HCT116 (cell line): ENCODE data around the gene CSNK2B. TPM values are rescaled to one million over a fixed set of nuclear protein-coding genes. Genes with fewer than 3 reads are reported as not detected.

Experiments used
- ATAC-seq: fragments of 200-7000 bp; cut with Tn5 transposase; 2 replicates; pipeline ENCODE4 v1.9.1; 2020; ENCODE audit warnings: mild to moderate bottlenecking, moderate library complexity
- BruUV-seq: library from RNA; stranded (reverse); fragments of 400-500 nt; replicated peaks from 2 replicates; lab custom pipeline; 2021; lab: Mats Ljungman, UMichigan
- CTCF ChIA-PET: fragments of 300-600 bp; sonication (Branson Sonifier 250); formaldehyde crosslinking; loops from one replicate; lab custom pipeline; 2021; ENCODE audit warnings: antibody characterized with exemption; lab: Charles Lee
- POLR2A ChIA-PET: fragments of 300-600, 350-600 bp; sonication (Branson Sonifier 250); formaldehyde crosslinking; loops from one replicate; lab custom pipeline; 2021; ENCODE audit warnings: antibody characterized with exemption; lab: Charles Lee
- RAD21 ChIA-PET, 2 experiments: fragments of 300-600 bp; sonication (Branson Sonifier 250); formaldehyde crosslinking; loops; one replicate each; lab custom pipeline; 2023; ENCODE audit warnings: low total read pairs in 2 of 2; ENCODE audit not compliant: uncharacterized antibody in 2 of 2, unreplicated experiment in 2 of 2, low non-redundant PET in 1 of 2; lab: Charles Lee
- DNase-seq: peaks from one replicate; pipeline ENCODE4 v3.0.0-alpha.2; 2010; ENCODE audit warnings: low read depth, low spot score
- H2AFZ ChIP-seq: fragments of 200-600 bp; shearing (Covaris generic), sonication (generic); 2 replicates; pipeline ENCODE4 v1.6.1; 2017; ENCODE audit warnings: low read depth, mixed run types, mixed read lengths, antibody characterized with exemption, low read length; ENCODE audit not compliant: poor library complexity, severe bottlenecking
- H3K27ac ChIP-seq: 2 replicates; pipeline ENCODE4 v1.5.1; 2012; ENCODE audit warnings: low read depth, low read length
- H3K27me3 ChIP-seq: fragments of 200-600 bp; sonication (generic); 2 replicates; pipeline ENCODE4 v1.6.1; 2016; ENCODE audit warnings: mixed run types, low read length, mixed read lengths; ENCODE audit not compliant: insufficient read depth
- H3K36me3 ChIP-seq, 2 experiments: fragments of 200-500 bp in 1 of 2; fragments of 200-600 bp in 1 of 2; sonication (Bioruptor generic) in 1 of 2; sonication (generic) in 1 of 2; 2 replicates each; pipeline versions ENCODE4 v1.5.1 to v1.6.1; 2014 to 2016; ENCODE audit warnings: low read length in 2 of 2, inconsistent platforms in 1 of 2, mixed read lengths in 1 of 2, mixed run types in 1 of 2; ENCODE audit not compliant: insufficient read depth in 2 of 2, control insufficient read depth in 1 of 2
- H3K4me1 ChIP-seq, 2 experiments: fragments of 200-600 bp in 1 of 2; sonication (generic) in 1 of 2; 2 replicates each; pipeline versions ENCODE4 v1.5.1 to v1.6.1; 2012 to 2017; ENCODE audit warnings: low read length in 2 of 2, inconsistent platforms in 1 of 2, mild to moderate bottlenecking in 1 of 2, mixed read lengths in 1 of 2, mixed run types in 1 of 2, moderate library complexity in 1 of 2; ENCODE audit not compliant: insufficient read depth in 2 of 2, control insufficient read depth in 1 of 2
- H3K4me2 ChIP-seq: fragments of 200-600 bp; sonication (generic); 2 replicates; pipeline ENCODE4 v1.6.1; 2017; ENCODE audit warnings: mixed run types, low read length, mixed read lengths
- H3K4me3 ChIP-seq, 2 experiments: fragments of 200-600 bp in 1 of 2; sonication (generic) in 1 of 2; replicated peaks in 1 of 2; 2 replicates each; pipeline ENCODE4 v1.5.1; 2011 to 2016; ENCODE audit warnings: low read length in 2 of 2, control low read depth in 1 of 2, low read depth in 1 of 2, mild to moderate bottlenecking in 1 of 2, mixed read lengths in 1 of 2, mixed run types in 1 of 2
- H3K79me2 ChIP-seq: fragments of 200-600 bp; sonication (generic); 2 replicates; pipeline ENCODE4 v1.6.1; 2017; ENCODE audit warnings: mild to moderate bottlenecking, mixed run types, low read length, moderate library complexity, mixed read lengths; ENCODE audit not compliant: insufficient read depth
- H3K9ac ChIP-seq: fragments of 200-600 bp; sonication (generic); 2 replicates; pipeline ENCODE4 v1.6.1; 2016; ENCODE audit warnings: low read length, mixed read lengths
- H3K9me2 ChIP-seq: fragments of 200-600 bp; sonication (generic), shearing (Covaris generic); 2 replicates; pipeline ENCODE4 v1.6.1; 2017; ENCODE audit warnings: mixed run types, mild to moderate bottlenecking, moderate library complexity; ENCODE audit not compliant: insufficient read depth
- H3K9me3 ChIP-seq, 2 experiments: fragments of 200-500 bp in 1 of 2; fragments of 200-600 bp in 1 of 2; sonication (Bioruptor generic) in 1 of 2; sonication (generic) in 1 of 2; 2 replicates each; pipeline ENCODE4 v1.6.1; 2014 to 2017; ENCODE audit warnings: low read length in 2 of 2, mixed read lengths in 2 of 2, inconsistent platforms in 1 of 2, low read depth in 1 of 2, mild to moderate bottlenecking in 1 of 2, mixed run types in 1 of 2, moderate library complexity in 1 of 2; ENCODE audit not compliant: control insufficient read depth in 1 of 2, insufficient read depth in 1 of 2
- H4K20me1 ChIP-seq: fragments of 200-600 bp; sonication (generic), shearing (Covaris generic); 2 replicates; pipeline ENCODE4 v1.6.1; 2017; ENCODE audit warnings: mixed run types, mild to moderate bottlenecking, moderate library complexity; ENCODE audit not compliant: insufficient read depth
- CBX3 ChIP-seq: IDR thresholded peaks from 2 replicates; pipeline ENCODE4 v1.6.1; 2012; ENCODE audit warnings: low read depth
- ELF1 ChIP-seq: IDR thresholded peaks from 2 replicates; pipeline ENCODE4 v1.6.1; 2012; ENCODE audit warnings: low read depth, borderline replicate concordance
- EZH2phosphoT487 ChIP-seq: fragments of 200-600 bp; IDR thresholded peaks from 2 replicates; pipeline ENCODE4 v1.6.1; 2018; ENCODE audit warnings: antibody characterized with exemption, borderline replicate concordance
- FOSL1 ChIP-seq: IDR thresholded peaks from 2 replicates; pipeline ENCODE4 v1.6.1; 2012; ENCODE audit warnings: low read depth
- POLR2A ChIP-seq: IDR thresholded peaks from 2 replicates; pipeline ENCODE4 v1.7.0; 2011; ENCODE audit warnings: borderline replicate concordance; ENCODE audit not compliant: insufficient read depth, insufficient read length; ENCODE audit errors: extremely low read depth
- POLR2AphosphoS5 ChIP-seq: IDR thresholded peaks from 2 replicates; pipeline ENCODE4 v1.6.1; 2011; ENCODE audit warnings: mild to moderate bottlenecking, low read depth, low read length, moderate library complexity
- SIN3A ChIP-seq: IDR thresholded peaks from 2 replicates; pipeline ENCODE4 v1.6.1; 2012; ENCODE audit warnings: low read depth
- SP1 ChIP-seq: IDR thresholded peaks from 2 replicates; pipeline ENCODE4 v1.6.1; 2012; ENCODE audit warnings: low read depth
- TCF7L2 ChIP-seq: IDR thresholded peaks from 2 replicates; pipeline ENCODE4 v1.7.0; 2011; ENCODE audit warnings: borderline replicate concordance, inconsistent platforms; ENCODE audit not compliant: insufficient read depth, insufficient read length; ENCODE audit errors: extremely low read depth
- YY1 ChIP-seq: IDR thresholded peaks from 2 replicates; pipeline ENCODE4 v1.6.1; 2011; ENCODE audit warnings: low read length, low read depth, moderate library complexity, mild to moderate bottlenecking; ENCODE audit not compliant: insufficient replicate concordance; ENCODE audit errors: extremely low read depth
- ZFX ChIP-seq: fragments of 450-650 bp; IDR thresholded peaks from 2 replicates; pipeline ENCODE4 v1.6.1; 2017
- intact Hi-C: fragments of 100-400 bp; cut with micrococcal nuclease; formaldehyde crosslinking; loops from 2 replicates; pipeline ENCODE4 v1.10.0; 2022
- total RNA-seq: library from RNA; stranded (reverse); gene quantifications from one replicate; pipeline ENCODE4 v1.2.1, GENCODE V29; 2021; ENCODE audit not compliant: unreplicated experiment
- TF ChIP-seq, protein P1 (sequence below): IDR thresholded peaks from 2 replicates; pipeline ENCODE4 v1.6.1; 2012
- TF ChIP-seq, protein P2 (sequence below): IDR thresholded peaks from 2 replicates; pipeline ENCODE4 v1.6.1; 2012

The CSNK2B gene
- total RNA-seq, 1 experiment from 2014 or later: 210 TPM

DNA sequence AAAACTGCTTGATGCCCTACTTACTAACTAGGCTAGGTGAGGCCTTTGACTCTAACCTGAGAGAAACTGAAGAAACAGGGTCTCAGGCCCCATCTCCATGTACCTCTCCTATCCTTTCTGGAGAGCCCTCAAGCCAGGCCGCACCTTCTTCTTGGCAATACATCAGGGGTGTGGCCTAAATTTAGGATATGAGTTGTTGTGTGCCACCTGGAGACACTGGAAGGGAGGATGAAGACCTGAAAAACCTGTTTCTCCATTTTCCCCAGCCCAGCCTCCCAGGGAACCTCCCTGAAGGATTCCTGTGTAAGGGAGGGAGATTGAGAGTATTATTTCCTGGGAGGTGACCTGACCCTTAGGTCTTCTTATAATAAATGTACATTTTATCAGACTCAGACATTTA, 52.4 kb downstream of the CSNK2B start:
- no peaks in the 10 kb centered on the region for H3K9me3 ChIP-seq
- peak overlapping the region; percentile 36; the same call in 1 of the 2 replicates for H3K27ac ChIP-seq
- intact Hi-C loops: no loop called here
- ChIA-PET RAD21 (no interaction called here), CTCF (no interaction called here), POLR2A (no interaction called here)
- peaks cover 39 to 54% of the 10 kb centered on the region in 2 experiments for H3K4me1 ChIP-seq
- no peak overlapping the region for H2AFZ ChIP-seq
- H3K4me2 ChIP-seq: peak overlapping the region; percentile 68
- H3K9me2 ChIP-seq: no peaks in the 10 kb centered on the region
- H4K20me1 ChIP-seq: no peaks in the 10 kb centered on the region
- no peaks in the 10 kb centered on the region for H3K36me3 ChIP-seq
- peak; percentile 63 for TF ChIP-seq YY1
- TF ChIP-seq, protein P1, sequence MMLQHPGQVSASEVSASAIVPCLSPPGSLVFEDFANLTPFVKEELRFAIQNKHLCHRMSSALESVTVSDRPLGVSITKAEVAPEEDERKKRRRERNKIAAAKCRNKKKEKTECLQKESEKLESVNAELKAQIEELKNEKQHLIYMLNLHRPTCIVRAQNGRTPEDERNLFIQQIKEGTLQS: no peak
- peak; percentile 39; the same call in 1 of the 2 replicates for TF ChIP-seq CBX3
- no peak for TF ChIP-seq EZH2phosphoT487
- peak; percentile 93 for TF ChIP-seq SP1
- no peak for TF ChIP-seq POLR2A
- TF ChIP-seq, protein P2, sequence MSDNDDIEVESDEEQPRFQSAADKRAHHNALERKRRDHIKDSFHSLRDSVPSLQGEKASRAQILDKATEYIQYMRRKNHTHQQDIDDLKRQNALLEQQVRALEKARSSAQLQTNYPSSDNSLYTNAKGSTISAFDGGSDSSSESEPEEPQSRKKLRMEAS: peak; percentile 54; the same call in 1 of the 2 replicates
- peak; percentile 55 for TF ChIP-seq POLR2AphosphoS5
- no peak for TF ChIP-seq FOSL1
- peak; percentile 79 for ATAC-seq
- H3K9ac ChIP-seq: no peak overlapping the region
- no TSS peak for BruUV-seq
- peak overlapping the region in 1 of 2 experiments; percentile 14; a peak in 2 of 4 replicates for H3K4me3 ChIP-seq
- no peaks in the 10 kb centered on the region for H3K79me2 ChIP-seq
- no peaks in the 10 kb centered on the region for H3K27me3 ChIP-seq
- DNase-seq: peak; percentile 71

DNA sequence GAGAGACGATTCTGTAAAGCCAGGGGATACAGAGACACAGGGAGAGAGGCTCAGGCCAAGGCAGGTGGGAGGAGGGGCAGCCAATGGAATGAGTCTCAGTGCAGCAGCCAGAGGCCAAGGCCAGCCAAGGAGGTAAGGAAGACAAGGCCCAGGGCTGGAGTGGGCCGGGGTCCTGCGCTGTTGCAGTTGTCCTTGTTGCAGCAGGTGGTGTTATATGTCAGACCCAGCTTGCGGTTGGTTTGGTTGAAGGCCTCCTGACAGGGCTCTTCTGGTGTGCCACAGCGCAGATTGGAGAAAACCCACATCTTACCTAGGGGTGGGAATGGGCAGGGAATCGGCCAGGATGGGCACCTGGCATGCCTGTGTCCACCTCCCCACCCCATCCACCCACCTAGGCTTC, 53.1 kb downstream of the CSNK2B start:
- DNase-seq: no peak
- Histone ChIP-seq H2AFZ (no peak overlapping the region), H4K20me1 (no peaks in the 10 kb centered on the region), H3K79me2 (no peaks in the 10 kb centered on the region), H3K4me1 (peaks cover 35 to 49% of the 10 kb centered on the region in 2 experiments), H3K9me2 (no peaks in the 10 kb centered on the region), H3K9me3 (no peaks in the 10 kb centered on the region), H3K27me3 (no peaks in the 10 kb centered on the region), H3K4me2 (peak overlapping the region; percentile 68), H3K4me3 (0 out of 4 replicates have a peak overlapping the region, but pooled peaks of 1 of the 2 experiments have one; percentile 14)
- no TSS peak for BruUV-seq
- CTCF ChIA-PET: no interaction called here
- POLR2A ChIA-PET: no interaction called here
- RAD21 ChIA-PET: no interaction called here
- intact Hi-C loops: no loop called here
- TF ChIP-seq POLR2A (no peak), SIN3A (no peak), TCF7L2 (no peak), ZFX (no peak), FOSL1 (no peak), ELF1 (no peak)
- TF ChIP-seq, all 23 proteins: peak for 0
- Histone ChIP-seq H3K36me3 (no peaks in the 10 kb centered on the region), H3K9ac (no peak overlapping the region), H3K27ac (peak overlapping the region; percentile 36; the same call in 1 of the 2 replicates)
- peak; percentile 5; the same call in 1 of the 2 replicates for ATAC-seq
